Fibroblast of lung (primary cell): Measurements from ENCODE around the gene ACTL10. TPM values are rescaled to one million over a fixed set of nuclear protein-coding genes. Genes with fewer than 3 reads are reported as not detected.

Experiments
- DNase-seq, 2 donors: peaks; one replicate each; pipeline versions ENCODE4 v3.0.0 to v3.0.0-alpha.2; 2010; ENCODE audit warnings: low read depth in 2 of 2
- H2AFZ ChIP-seq: 2 replicates; pipeline ENCODE4 v1.5.1; 2012; ENCODE audit warnings: low read length, control low read depth, inconsistent platforms
- H3K27ac ChIP-seq: 2 replicates; pipeline ENCODE4 v1.5.1; 2011; ENCODE audit warnings: low read length, control low read depth; ENCODE audit not compliant: insufficient read depth
- H3K27me3 ChIP-seq: 2 replicates; pipeline ENCODE4 v1.5.1; 2011; ENCODE audit warnings: mild to moderate bottlenecking, low read length; ENCODE audit not compliant: control insufficient read depth, insufficient read depth
- H3K36me3 ChIP-seq: 2 replicates; pipeline ENCODE4 v1.5.1; 2011; ENCODE audit warnings: low read length; ENCODE audit not compliant: control insufficient read depth, insufficient read depth
- H3K4me1 ChIP-seq: 2 replicates; pipeline ENCODE4 v1.5.1; 2011; ENCODE audit warnings: low read length; ENCODE audit not compliant: control insufficient read depth, insufficient read depth; ENCODE audit errors: extremely low read depth
- H3K4me2 ChIP-seq: 2 replicates; pipeline ENCODE4 v1.5.1; 2011; ENCODE audit warnings: low read length, control low read depth; ENCODE audit not compliant: insufficient read depth; ENCODE audit errors: extremely low read depth
- H3K4me3 ChIP-seq, 4 experiments: fragments of 200-600 bp in 1 of 4; sonication (generic) in 1 of 4; replicated peaks in 1 of 4; 2 replicates each; pipeline ENCODE4 v1.5.1; 2011 to 2016; ENCODE audit warnings: low read length in 4 of 4, low read depth in 3 of 4, mild to moderate bottlenecking in 3 of 4, control low read depth in 2 of 4, inconsistent platforms in 1 of 4, mixed read lengths in 1 of 4; ENCODE audit not compliant: insufficient read depth in 1 of 4; ENCODE audit errors: control extremely low read depth in 1 of 4
- H3K79me2 ChIP-seq: 2 replicates; pipeline ENCODE4 v1.5.1; 2012; ENCODE audit warnings: mild to moderate bottlenecking, low read length, inconsistent platforms; ENCODE audit not compliant: control insufficient read depth, insufficient read depth
- H3K9ac ChIP-seq: 2 replicates; pipeline ENCODE4 v1.5.1; 2011; ENCODE audit warnings: mild to moderate bottlenecking, low read length, control low read depth; ENCODE audit not compliant: insufficient read depth
- H3K9me3 ChIP-seq: 2 replicates; pipeline ENCODE4 v1.5.1; 2012; ENCODE audit warnings: low read depth, low read length; ENCODE audit not compliant: control insufficient read depth, insufficient read depth
- H4K20me1 ChIP-seq: 2 replicates; pipeline ENCODE4 v1.5.1; 2011; ENCODE audit warnings: low read length; ENCODE audit not compliant: control insufficient read depth, insufficient read depth; ENCODE audit errors: extremely low read depth
- EZH2 ChIP-seq: IDR thresholded peaks from 2 replicates; pipeline ENCODE4 v1.5.1; 2012; ENCODE audit warnings: low read length, control low read depth, mild to moderate bottlenecking; ENCODE audit errors: missing control alignments
- polyA plus RNA-seq, 2 donors: library from polyadenylated mRNA; depleted of rRNA in 1 of 2; stranded (reverse) in 1 of 2; unstranded in 1 of 2; fragments of >200 nt; gene quantifications; 2 replicates each; pipeline ENCODE4 v1.2.1, GENCODE V29; 2011 to 2012; ENCODE audit warnings: missing spikeins in 1 of 2
- total RNA-seq: library from RNA; depleted of rRNA; stranded (reverse); fragments of >200 nt; gene quantifications from 2 replicates; pipeline ENCODE4 v1.2.1, GENCODE V29; 2014
- TF ChIP-seq, protein P1 (sequence below), 2 donors: IDR thresholded peaks in 1 of 2; conservative IDR thresholded peaks in 1 of 2; 1 replicate in 1 of 2; 2 replicates in 1 of 2; pipeline ENCODE4 v1.5.1; 2011 to 2012; ENCODE audit warnings: low read length in 2 of 2, control low read depth in 1 of 2, inconsistent platforms in 1 of 2, low read depth in 1 of 2, mild to moderate bottlenecking in 1 of 2

The ACTL10 gene
- total and polyA plus RNA-seq, 2 donors (not counting 1 experiment from before 2014, with no cell fraction given): 0.32 to 2.0 TPM

DNA sequence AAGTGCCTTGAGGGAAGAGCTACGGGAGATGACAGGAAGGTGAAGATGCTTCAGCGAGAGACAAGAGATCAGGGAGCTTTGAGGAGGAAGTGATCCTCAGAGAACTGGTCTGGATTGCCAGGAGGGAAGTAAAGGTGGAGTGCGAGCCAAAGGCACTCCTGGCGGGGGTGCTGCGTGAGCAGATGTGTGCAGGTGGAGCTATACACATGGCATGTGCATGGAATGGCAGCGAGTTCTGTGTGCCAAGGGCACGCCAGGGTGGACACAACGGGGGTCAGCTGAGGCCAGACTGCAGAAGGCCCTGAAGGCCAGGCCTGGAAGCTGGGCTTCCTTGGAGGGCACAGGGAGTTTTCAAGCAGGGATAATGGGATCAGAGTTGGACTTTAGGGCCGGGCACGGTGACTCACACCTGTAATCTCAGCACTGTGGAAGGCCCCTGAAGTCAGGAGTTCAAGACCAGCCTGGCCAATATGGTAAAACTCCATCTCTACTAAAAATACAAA, 47.2 kb downstream of the ACTL10 start:
- H2AFZ ChIP-seq: no peak overlapping the region
- H4K20me1 ChIP-seq: no peaks in the 10 kb centered on the region
- H3K4me1 ChIP-seq: peaks cover 3% of the 10 kb centered on the region
- no peaks in the 10 kb centered on the region for H3K27me3 ChIP-seq
- no peak for TF ChIP-seq EZH2
- TF ChIP-seq, protein P1, sequence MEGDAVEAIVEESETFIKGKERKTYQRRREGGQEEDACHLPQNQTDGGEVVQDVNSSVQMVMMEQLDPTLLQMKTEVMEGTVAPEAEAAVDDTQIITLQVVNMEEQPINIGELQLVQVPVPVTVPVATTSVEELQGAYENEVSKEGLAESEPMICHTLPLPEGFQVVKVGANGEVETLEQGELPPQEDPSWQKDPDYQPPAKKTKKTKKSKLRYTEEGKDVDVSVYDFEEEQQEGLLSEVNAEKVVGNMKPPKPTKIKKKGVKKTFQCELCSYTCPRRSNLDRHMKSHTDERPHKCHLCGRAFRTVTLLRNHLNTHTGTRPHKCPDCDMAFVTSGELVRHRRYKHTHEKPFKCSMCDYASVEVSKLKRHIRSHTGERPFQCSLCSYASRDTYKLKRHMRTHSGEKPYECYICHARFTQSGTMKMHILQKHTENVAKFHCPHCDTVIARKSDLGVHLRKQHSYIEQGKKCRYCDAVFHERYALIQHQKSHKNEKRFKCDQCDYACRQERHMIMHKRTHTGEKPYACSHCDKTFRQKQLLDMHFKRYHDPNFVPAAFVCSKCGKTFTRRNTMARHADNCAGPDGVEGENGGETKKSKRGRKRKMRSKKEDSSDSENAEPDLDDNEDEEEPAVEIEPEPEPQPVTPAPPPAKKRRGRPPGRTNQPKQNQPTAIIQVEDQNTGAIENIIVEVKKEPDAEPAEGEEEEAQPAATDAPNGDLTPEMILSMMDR (conservative IDR thresholded peaks at IDR 0.05 in 1 of 2, IDR thresholded peaks at IDR 0.05 in 1 of 2; ENCODE audit: low read depth in 1 of 2, low read length in 2 of 2): no peak
- no peak overlapping the region for H3K4me2 ChIP-seq
- DNase-seq: no peak
- no peak overlapping the region for H3K9ac ChIP-seq
- peaks cover 2% of the 10 kb centered on the region for H3K36me3 ChIP-seq
- no peaks in the 10 kb centered on the region for H3K79me2 ChIP-seq
- H3K27ac ChIP-seq: no peak overlapping the region
- H3K9me3 ChIP-seq: no peaks in the 10 kb centered on the region
- no peak overlapping the region for H3K4me3 ChIP-seq

DNA sequence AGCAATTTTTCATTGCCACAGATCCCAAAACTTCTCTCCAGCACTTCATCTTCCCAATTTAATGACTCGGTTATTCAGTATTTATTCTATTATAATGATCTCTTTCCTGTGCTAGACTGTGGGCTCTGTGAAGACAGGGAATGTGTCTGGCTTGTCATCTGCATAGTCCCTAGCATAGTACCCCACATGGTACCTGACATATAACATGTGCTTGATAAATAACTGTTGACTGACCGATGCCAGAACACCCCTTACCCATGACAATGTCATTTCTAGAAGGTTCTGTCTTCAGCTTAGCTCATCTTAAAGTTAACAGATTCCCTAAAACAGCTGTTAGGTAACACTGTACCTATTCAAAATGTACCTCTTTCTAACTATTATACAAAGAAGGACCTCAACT, 49.8 kb downstream of the ACTL10 start:
- TF ChIP-seq EZH2: no peak
- TF ChIP-seq, protein P1 (conservative IDR thresholded peaks at IDR 0.05 in 1 of 2, IDR thresholded peaks at IDR 0.05 in 1 of 2; ENCODE audit: low read depth in 1 of 2, low read length in 2 of 2): no peak

More for the DNA sequence above, 49.8 kb downstream of the ACTL10 start:
- Histone ChIP-seq H3K36me3 (peaks cover 2% of the 10 kb centered on the region), H3K27me3 (no peaks in the 10 kb centered on the region), H3K79me2 (peaks cover 1% of the 10 kb centered on the region), H3K9ac (no peak overlapping the region), H2AFZ (no peak overlapping the region), H3K4me3 (no peak overlapping the region), H3K4me1 (peaks cover 6% of the 10 kb centered on the region), H3K27ac (no peak overlapping the region), H3K4me2 (no peak overlapping the region), H4K20me1 (no peaks in the 10 kb centered on the region), H3K9me3 (no peaks in the 10 kb centered on the region)
- DNase-seq: no peak

Other genes starting within 250 kb of the ACTL10 start
- gene SNTA1, start 223.2 kb upstream of the ACTL10 start, total RNA-seq: 28.8 and 46.6 TPM in 2 replicates
- gene SNTA1, start 223.2 kb upstream of the ACTL10 start, polyA plus RNA-seq: 17.2 and 18.2 TPM in 2 replicates
- 5.1 and 7.3 TPM in 2 replicates for gene CBFA2T2, start 176.8 kb upstream of the ACTL10 start, total RNA-seq
- 4.8 and 5.6 TPM in 2 replicates for gene CBFA2T2, start 176.8 kb upstream of the ACTL10 start, polyA plus RNA-seq
- gene C20orf144, start 4.6 kb upstream of the ACTL10 start, total RNA-seq: under 0.01 and 0.17 TPM in 2 replicates
- gene C20orf144, start 4.6 kb upstream of the ACTL10 start, polyA plus RNA-seq: 0.10 and 0.20 TPM in 2 replicates
- gene NECAB3, start 7.5 kb downstream of the ACTL10 start, total RNA-seq: 20.5 and 21.6 TPM in 2 replicates
- gene NECAB3, start 7.5 kb downstream of the ACTL10 start, polyA plus RNA-seq: 5.1 and 7.1 TPM in 2 replicates
- 0.51 and 2.1 TPM in 2 replicates for gene E2F1, start 19.4 kb downstream of the ACTL10 start, total RNA-seq
- gene E2F1, start 19.4 kb downstream of the ACTL10 start, polyA plus RNA-seq: 3.5 and 9.6 TPM in 2 replicates
- 4.6 and 6.3 TPM in 2 replicates for gene PXMP4, start 53.4 kb downstream of the ACTL10 start, total RNA-seq
- gene PXMP4, start 53.4 kb downstream of the ACTL10 start, polyA plus RNA-seq: 4.1 and 5.2 TPM in 2 replicates
- gene ZNF341, start 65.1 kb downstream of the ACTL10 start, total RNA-seq: 0.77 and 0.99 TPM in 2 replicates
- 1.1 and 1.6 TPM in 2 replicates for gene ZNF341, start 65.1 kb downstream of the ACTL10 start, polyA plus RNA-seq
- 26.3 and 26.5 TPM in 2 replicates for gene CHMP4B, start 144.4 kb downstream of the ACTL10 start, total RNA-seq
- gene CHMP4B, start 144.4 kb downstream of the ACTL10 start, polyA plus RNA-seq: 61.3 and 83.2 TPM in 2 replicates